Coronary artery (tissue), 2 donors: ENCODE measurements around the gene NOC3L.

Experiments
- DNase-seq: peaks from one replicate; pipeline ENCODE4 v3.0.0-alpha.2; 2017; ENCODE audit warnings: low spot score
- H3K27ac ChIP-seq, 2 donors: fragments of 200-600 bp; sonication (generic); one replicate each; pipeline ENCODE4 v1.5.1; 2016 to 2019
- H3K4me3 ChIP-seq: fragments of 200-600 bp; sonication (generic); 2 replicates; pipeline ENCODE4 v1.5.1; 2016; ENCODE audit warnings: mild to moderate bottlenecking, moderate library complexity
- TF ChIP-seq, protein P1 (sequence below): fragments of 200-600 bp; sonication (generic); IDR thresholded peaks from one replicate; pipeline ENCODE4 v1.5.1; 2019; ENCODE audit warnings: antibody characterized with exemption

Gene NOC3L

DNA sequence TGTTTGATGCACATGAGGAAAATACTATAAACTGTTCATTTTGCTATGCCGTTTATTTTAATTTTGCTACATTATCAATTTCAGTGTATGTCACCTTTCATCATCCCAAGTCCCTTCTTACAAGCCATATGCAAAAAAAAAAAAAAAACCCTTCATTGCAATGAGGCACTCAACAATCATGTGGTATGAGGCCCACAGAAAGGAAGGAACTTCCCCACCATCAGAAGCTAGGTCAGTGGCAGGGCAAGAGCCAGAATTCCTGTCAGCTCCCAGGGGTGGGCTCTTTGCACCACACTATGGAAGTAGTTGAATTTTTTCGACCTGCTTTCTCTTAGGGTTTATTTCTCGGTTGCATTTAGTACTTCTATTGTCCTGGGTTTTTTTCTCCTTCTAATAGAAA lies 75.4 kb downstream of the NOC3L start:
- DNase-seq, result no peak
- H3K27ac ChIP-seq, result no peak overlapping the region
- TF ChIP-seq, protein P1, sequence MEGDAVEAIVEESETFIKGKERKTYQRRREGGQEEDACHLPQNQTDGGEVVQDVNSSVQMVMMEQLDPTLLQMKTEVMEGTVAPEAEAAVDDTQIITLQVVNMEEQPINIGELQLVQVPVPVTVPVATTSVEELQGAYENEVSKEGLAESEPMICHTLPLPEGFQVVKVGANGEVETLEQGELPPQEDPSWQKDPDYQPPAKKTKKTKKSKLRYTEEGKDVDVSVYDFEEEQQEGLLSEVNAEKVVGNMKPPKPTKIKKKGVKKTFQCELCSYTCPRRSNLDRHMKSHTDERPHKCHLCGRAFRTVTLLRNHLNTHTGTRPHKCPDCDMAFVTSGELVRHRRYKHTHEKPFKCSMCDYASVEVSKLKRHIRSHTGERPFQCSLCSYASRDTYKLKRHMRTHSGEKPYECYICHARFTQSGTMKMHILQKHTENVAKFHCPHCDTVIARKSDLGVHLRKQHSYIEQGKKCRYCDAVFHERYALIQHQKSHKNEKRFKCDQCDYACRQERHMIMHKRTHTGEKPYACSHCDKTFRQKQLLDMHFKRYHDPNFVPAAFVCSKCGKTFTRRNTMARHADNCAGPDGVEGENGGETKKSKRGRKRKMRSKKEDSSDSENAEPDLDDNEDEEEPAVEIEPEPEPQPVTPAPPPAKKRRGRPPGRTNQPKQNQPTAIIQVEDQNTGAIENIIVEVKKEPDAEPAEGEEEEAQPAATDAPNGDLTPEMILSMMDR, result no peak
- no peak overlapping the region for H3K4me3 ChIP-seq

DNA sequence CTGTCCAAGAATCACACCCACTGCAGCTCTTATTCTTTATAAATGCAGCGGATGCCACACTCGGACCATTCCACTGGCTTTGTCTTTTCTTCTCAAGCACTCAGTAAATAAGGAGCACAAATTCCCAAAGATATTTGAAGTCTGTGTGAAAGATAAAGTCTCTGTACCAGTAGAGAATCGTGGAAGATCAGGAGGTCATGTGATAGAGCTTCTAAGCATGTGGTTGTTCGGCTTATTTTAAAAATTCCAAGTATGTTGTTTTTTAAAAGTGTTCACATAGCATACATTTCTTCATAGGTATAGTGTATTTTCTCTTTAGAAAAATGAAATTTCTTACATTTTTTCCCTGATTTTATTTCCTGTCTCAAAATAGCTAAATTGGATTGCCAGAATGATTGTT lies 75.8 kb downstream of the NOC3L start:
- Histone ChIP-seq H3K4me3 (no peak overlapping the region), H3K27ac (no peak overlapping the region)
- TF ChIP-seq, protein P1, result no peak
- no peak for DNase-seq

DNA sequence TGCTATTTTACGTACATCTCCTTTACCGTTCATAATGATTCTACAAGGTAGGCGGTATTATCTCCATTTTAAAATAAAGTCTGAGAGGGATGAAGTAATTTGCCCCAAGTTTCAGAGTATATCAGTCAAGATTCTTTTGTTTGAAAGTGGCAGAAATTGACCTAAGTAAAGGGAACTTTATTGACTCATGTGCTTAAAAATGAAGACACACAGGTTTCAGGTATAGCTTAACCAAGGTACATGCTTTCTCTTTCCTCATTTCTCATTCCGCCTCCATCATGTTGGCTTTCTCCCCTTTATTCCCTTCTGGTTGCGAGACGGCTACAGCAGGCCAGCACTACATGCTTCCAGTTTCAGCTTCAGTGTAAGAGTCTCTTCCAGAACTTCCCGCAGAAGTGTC lies 77.5 kb downstream of the NOC3L start:
- Histone ChIP-seq H3K4me3 (no peak overlapping the region), H3K27ac (no peak overlapping the region)
- DNase-seq, result no peak
- TF ChIP-seq, protein P1, result no peak
